ENCODE measurements around the gene CAMKV.
"Not testable (repeated sequence)": the region's sequence is repeated elsewhere in the genome, so short reads cannot be mapped to it uniquely, and the experiment has no call there.

CAMKV gene

GRCh38 chr3:49826016-49826415 lies 43.7 kb downstream of the CAMKV start:
- DNase-seq = no peak
- H3K9me2 ChIP-seq (replicated peaks; ENCODE audit: insufficient read depth, low read length) = no peaks in the 10 kb centered on the region
- no peaks in the 10 kb centered on the region for H3K9me3 ChIP-seq (replicated peaks; ENCODE audit: insufficient read depth, low read length)
- H3K4me2 ChIP-seq (ENCODE audit: low read depth, low read length) = no peak overlapping the region
- no peak overlapping the region for H3K27ac ChIP-seq (ENCODE audit: low read length)
- H3K4me1 ChIP-seq (ENCODE audit: low read length) = no peaks in the 10 kb centered on the region
- H3K4me3 ChIP-seq (ENCODE audit: low read length) = no peak overlapping the region
- TF ChIP-seq EZH2phosphoT487 (IDR thresholded peaks at IDR 0.05; ENCODE audit: low read length) (no peak), EZH2 (optimal IDR thresholded peaks at IDR 0.05; ENCODE audit: low read depth, low read length) (no peak), CTCF (IDR thresholded peaks at IDR 0.05; ENCODE audit: low read length) (no peak)
- no peaks in the 10 kb centered on the region for H3K79me2 ChIP-seq (ENCODE audit: low read length)
- no peaks in the 10 kb centered on the region for H4K20me1 ChIP-seq (ENCODE audit: insufficient read depth, low read length)
- no peaks in the 10 kb centered on the region for H3K27me3 ChIP-seq (replicated peaks; ENCODE audit: insufficient read depth, low read length)
- no peak overlapping the region for H2AFZ ChIP-seq (ENCODE audit: low read length)
- no peak overlapping the region for H3K9ac ChIP-seq (ENCODE audit: low read length)
- H3F3A ChIP-seq (ENCODE audit: insufficient read depth, low read length) = no peaks in the 10 kb centered on the region
- no peaks in the 10 kb centered on the region for H3K36me3 ChIP-seq (replicated peaks; ENCODE audit: insufficient read depth, low read length)

- not testable (repeated sequence) for H3F3A ChIP-seq (ENCODE audit: insufficient read depth, low read length); H3K4me2 ChIP-seq (ENCODE audit: low read depth, low read length); H3K36me3 ChIP-seq (replicated peaks; ENCODE audit: insufficient read depth, low read length); H2AFZ ChIP-seq (ENCODE audit: low read length); H3K4me1 ChIP-seq (ENCODE audit: low read length); H3K9ac ChIP-seq (ENCODE audit: low read length); H3K27me3 ChIP-seq (replicated peaks; ENCODE audit: insufficient read depth, low read length); H3K79me2 ChIP-seq (ENCODE audit: low read length); H3K27ac ChIP-seq (ENCODE audit: low read length); H4K20me1 ChIP-seq (ENCODE audit: insufficient read depth, low read length); H3K9me2 ChIP-seq (replicated peaks; ENCODE audit: insufficient read depth, low read length); DNase-seq; H3K4me3 ChIP-seq (ENCODE audit: low read length); H3K9me3 ChIP-seq (replicated peaks; ENCODE audit: insufficient read depth, low read length)
Observed at GRCh38 chr3:49823131-49823530, 46.6 kb downstream of the CAMKV start.

GRCh38 chr3:49813497-49814174 lies 56.1 kb downstream of the CAMKV start, which contains the start of gene UBA7:
TSS of gene UBA7 (minus strand) at chr3:49813953. CDS start at chr3:49813787, 166 bp downstream.
- no peaks in the 10 kb centered on the region for H3K79me2 ChIP-seq (ENCODE audit: low read length)
- H3K4me1 ChIP-seq (ENCODE audit: low read length) = peaks cover 3% of the 10 kb centered on the region; the same call in 1 of the 2 replicates
- H3K9me2 ChIP-seq (replicated peaks; ENCODE audit: insufficient read depth, low read length) = no peaks in the 10 kb centered on the region
- H3K9ac ChIP-seq (ENCODE audit: low read length) = peak within 1 kb of the TSS; percentile 33; the same call in 1 of the 2 replicates
- TF ChIP-seq CTCF (IDR thresholded peaks at IDR 0.05; ENCODE audit: low read length) = no peak
- no peak for TF ChIP-seq EZH2phosphoT487 (IDR thresholded peaks at IDR 0.05; ENCODE audit: low read length)
- TF ChIP-seq EZH2 (optimal IDR thresholded peaks at IDR 0.05; ENCODE audit: low read depth, low read length) = no peak
- no peak within 1 kb of the TSS for H3K27ac ChIP-seq (ENCODE audit: low read length)
- peak within 1 kb of the TSS; percentile 56 for H3K4me3 ChIP-seq (ENCODE audit: low read length)
- peak; percentile 15 for DNase-seq
- no peaks in the 10 kb centered on the region for H3K9me3 ChIP-seq (replicated peaks; ENCODE audit: insufficient read depth, low read length)
- H3K36me3 ChIP-seq (replicated peaks; ENCODE audit: insufficient read depth, low read length) = no peaks in the 10 kb centered on the region
- H3K27me3 ChIP-seq (replicated peaks; ENCODE audit: insufficient read depth, low read length) = no peaks in the 10 kb centered on the region
- peak within 1 kb of the TSS; percentile 91 for H2AFZ ChIP-seq (ENCODE audit: low read length)
- no peaks in the 10 kb centered on the region for H4K20me1 ChIP-seq (ENCODE audit: insufficient read depth, low read length)
- peak within 1 kb of the TSS; percentile 79 for H3K4me2 ChIP-seq (ENCODE audit: low read depth, low read length)
- H3F3A ChIP-seq (ENCODE audit: insufficient read depth, low read length) = no peaks in the 10 kb centered on the region

DNA sequence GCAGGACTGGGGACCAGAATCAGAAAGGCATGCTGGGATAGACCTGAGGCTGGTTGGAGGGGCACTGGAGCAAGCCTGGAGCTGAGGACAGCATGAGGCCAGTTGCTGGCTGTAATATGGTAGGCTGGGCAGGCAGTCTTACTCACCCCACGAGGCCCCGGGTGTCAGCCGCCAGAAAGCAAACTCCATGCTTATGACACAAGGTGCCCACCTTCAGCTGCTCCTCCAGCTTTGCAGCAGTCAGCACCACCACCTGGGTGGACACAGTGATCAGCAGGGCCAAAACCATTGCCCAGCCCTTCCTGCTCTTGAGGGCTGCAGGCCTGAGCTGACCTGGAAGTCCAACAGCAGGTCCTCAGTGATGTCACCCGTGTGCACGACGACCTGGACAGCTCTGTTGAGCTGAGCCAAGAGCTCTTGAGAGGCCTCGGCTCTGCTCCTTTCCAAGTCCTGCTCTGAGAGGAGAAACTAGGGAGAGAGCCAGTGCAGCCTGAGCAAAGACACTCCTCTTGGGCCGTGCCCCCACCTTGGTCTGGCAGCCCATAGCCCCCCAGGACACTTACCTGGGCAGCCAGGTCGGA lies 56.7 kb downstream of the CAMKV start:
- Histone ChIP-seq H3K4me1 (ENCODE audit: low read length) (peaks cover 3% of the 10 kb centered on the region; the same call in 1 of the 2 replicates), H3K27ac (ENCODE audit: low read length) (no peak overlapping the region), H2AFZ (ENCODE audit: low read length) (peak overlapping the region; percentile 91; the same call in 1 of the 2 replicates), H3K9me3 (replicated peaks; ENCODE audit: insufficient read depth, low read length) (no peaks in the 10 kb centered on the region), H4K20me1 (ENCODE audit: insufficient read depth, low read length) (no peaks in the 10 kb centered on the region), H3K4me3 (ENCODE audit: low read length) (peak overlapping the region; percentile 56; the same call in 1 of the 2 replicates), H3K27me3 (replicated peaks; ENCODE audit: insufficient read depth, low read length) (no peaks in the 10 kb centered on the region), H3F3A (ENCODE audit: insufficient read depth, low read length) (no peaks in the 10 kb centered on the region), H3K79me2 (ENCODE audit: low read length) (no peaks in the 10 kb centered on the region), H3K4me2 (ENCODE audit: low read depth, low read length) (peak overlapping the region; percentile 79; the same call in 1 of the 2 replicates), H3K36me3 (replicated peaks; ENCODE audit: insufficient read depth, low read length) (no peaks in the 10 kb centered on the region), H3K9ac (ENCODE audit: low read length) (peak overlapping the region; percentile 33; the same call in 1 of the 2 replicates), H3K9me2 (replicated peaks; ENCODE audit: insufficient read depth, low read length) (no peaks in the 10 kb centered on the region)
- no peak for TF ChIP-seq EZH2phosphoT487 (IDR thresholded peaks at IDR 0.05; ENCODE audit: low read length)
- no peak for TF ChIP-seq EZH2 (optimal IDR thresholded peaks at IDR 0.05; ENCODE audit: low read depth, low read length)
- TF ChIP-seq CTCF (IDR thresholded peaks at IDR 0.05; ENCODE audit: low read length) = no peak
- DNase-seq = no peak

Measured in MM.1S (cell line).